Stimulated activated CD4-positive, alpha-beta T cell treated with anti-CD3 and anti-CD28 coated beads, Interleukin-12 subunit alpha, Interleukin-12 subunit beta, amount 100 ng/mL, for 4 hours (primary cell): Measurements from ENCODE around the gene PSAPL1.
"Not testable (repeated sequence)": the region's sequence is repeated elsewhere in the genome, so short reads cannot be mapped to it uniquely, and the experiment has no call there.

Experiments used
- DNase-seq: peaks from one replicate; pipeline ENCODE4 v3.0.0-alpha.2; 2020

PSAPL1 gene

DNA sequence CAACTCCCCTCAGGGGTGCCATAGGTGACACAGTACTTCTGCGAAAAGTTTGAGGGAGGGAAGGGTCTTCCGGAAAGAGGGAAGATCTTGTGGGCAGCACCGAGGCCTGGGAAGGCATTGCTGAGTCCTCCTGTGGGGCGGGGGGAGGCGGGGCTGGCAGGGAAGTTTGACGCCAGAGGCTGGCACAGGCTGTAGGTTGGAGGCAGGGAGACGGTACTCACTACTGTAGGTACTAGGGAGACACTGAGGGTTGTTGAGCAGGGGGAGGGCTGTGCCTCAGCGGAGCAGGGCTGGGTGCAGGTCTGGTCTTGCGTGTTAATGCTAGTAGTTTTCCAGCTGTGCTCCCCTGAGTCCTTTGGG is 23.3 kb upstream of the PSAPL1 start:
- no peak for DNase-seq

GRCh38 chr4:7457201-7458065 is 22.7 kb upstream of the PSAPL1 start:
- no peak for DNase-seq

DNA sequence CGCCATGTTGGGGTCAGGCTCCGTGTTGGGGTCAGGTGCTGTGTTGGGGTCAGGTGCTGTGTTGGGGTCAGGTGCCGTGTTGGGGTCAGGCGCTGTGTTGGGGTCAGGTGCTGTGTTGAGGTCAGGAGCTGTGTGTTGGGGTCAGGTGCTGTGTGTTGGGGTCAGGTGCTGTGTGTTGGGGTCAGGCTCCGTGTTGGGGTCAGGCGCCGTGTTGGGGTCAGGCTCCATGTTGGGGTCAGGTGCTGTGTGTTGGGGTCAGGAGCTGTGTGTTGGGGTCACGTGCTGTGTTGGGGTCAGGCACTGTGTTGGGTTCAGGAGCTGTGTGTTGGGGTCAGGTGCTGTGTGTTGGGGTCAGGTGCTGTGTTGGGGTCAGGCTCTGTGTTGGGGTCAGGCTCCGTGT is 18.1 kb upstream of the PSAPL1 start:
- not testable (repeated sequence) for DNase-seq

- no peak for DNase-seq
Measured at GRCh38 chr4:7451800-7452199, 17.1 kb upstream of the PSAPL1 start.

- no peak for DNase-seq
Measured at GRCh38 chr4:7451434-7451789, 16.7 kb upstream of the PSAPL1 start.

- DNase-seq: no peak
Measured at GRCh38 chr4:7450775-7451433, 16.2 kb upstream of the PSAPL1 start.

- DNase-seq: no peak
Measured at GRCh38 chr4:7448036-7448435, 13.3 kb upstream of the PSAPL1 start.

DNA sequence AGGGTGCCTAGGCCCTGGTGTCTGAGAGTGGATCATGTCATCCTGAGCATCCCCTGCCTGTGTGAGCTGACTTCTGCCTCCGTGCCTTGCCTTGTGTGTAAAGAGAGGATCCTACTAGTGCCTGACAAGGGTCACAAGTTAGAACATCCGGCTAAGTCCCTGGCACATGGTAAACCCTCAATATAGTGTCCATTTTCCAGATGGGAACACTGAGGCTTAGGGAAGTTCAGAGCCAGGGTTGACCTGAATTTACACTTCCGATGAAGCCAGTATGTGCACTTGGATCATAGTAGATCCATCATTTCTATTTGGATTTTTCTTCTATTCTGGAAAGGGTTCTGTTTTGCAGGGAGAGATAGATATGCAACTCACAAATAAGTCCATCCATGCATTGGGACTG is 12.5 kb upstream of the PSAPL1 start:
- no peak for DNase-seq

- no peak for DNase-seq
Measured at GRCh38 chr4:7444731-7445130, 10.0 kb upstream of the PSAPL1 start.

- no peak for DNase-seq
Measured at GRCh38 chr4:7444314-7444713, 9.6 kb upstream of the PSAPL1 start.

- DNase-seq: no peak
Measured at GRCh38 chr4:7442574-7443162, 7.9 kb upstream of the PSAPL1 start.

- DNase-seq: no peak
Measured at GRCh38 chr4:7441201-7441600, 6.5 kb upstream of the PSAPL1 start.

DNA sequence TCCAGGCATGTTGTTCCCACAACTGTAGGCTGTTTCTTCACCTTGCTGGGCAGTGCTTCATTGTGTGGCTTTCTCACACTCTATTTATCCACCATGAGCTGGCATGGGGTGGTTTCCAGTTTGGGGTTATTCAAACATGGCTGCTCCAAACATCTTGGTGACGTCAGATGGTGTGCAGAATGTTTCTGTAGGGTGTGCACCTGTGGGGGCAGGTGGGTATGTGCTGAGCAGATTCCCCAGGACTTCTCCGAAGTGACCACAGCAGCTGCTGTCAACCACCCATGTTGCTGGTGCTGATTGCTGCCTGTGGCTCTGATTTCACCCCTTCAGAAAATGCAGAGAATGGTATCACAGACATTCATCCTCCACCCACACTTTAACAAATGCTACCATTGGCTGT is 5.0 kb upstream of the PSAPL1 start:
- no peak for DNase-seq

GRCh38 chr4:7436256-7436655 is 1.5 kb upstream of the PSAPL1 start:
- DNase-seq: no peak

- DNase-seq: no peak
Measured at GRCh38 chr4:7435471-7436061, 836 bp upstream of the PSAPL1 start.

DNA sequence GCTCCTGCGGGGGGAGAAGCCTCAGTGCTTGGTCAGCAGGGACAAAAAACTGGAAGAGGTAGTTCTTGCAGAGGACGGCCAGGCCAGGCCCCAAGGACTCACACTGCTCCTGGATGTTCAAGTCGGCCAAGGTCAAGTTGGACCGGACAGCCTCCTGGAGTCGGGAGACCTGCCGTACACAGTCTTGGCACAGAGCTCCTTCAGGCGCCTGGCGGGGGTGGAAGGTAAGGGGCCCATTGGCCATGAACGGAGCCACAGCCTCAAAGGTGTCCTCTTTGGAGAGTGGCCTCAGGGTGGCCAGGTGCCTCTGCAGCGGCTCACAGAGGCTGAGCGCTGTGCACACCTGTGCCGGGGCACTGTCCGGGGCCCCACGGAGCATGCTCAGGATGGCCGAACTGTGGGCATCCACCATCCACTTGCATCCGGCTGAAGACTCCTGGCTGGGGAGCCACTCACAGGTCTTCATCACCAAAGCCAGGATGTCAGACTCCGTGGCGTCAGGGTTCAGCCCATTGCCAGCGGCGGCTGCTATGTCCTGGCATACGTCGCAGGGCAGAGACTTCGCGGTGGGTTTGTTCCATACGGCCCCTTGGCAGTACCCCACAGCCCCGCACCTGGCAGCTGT is 477 bp downstream of the PSAPL1 start:
- DNase-seq: no peak

- no peak for DNase-seq
Measured at GRCh38 chr4:7433376-7434140, 1.2 kb downstream of the PSAPL1 start.

GRCh38 chr4:7432531-7433375 is 2.0 kb downstream of the PSAPL1 start:
- DNase-seq: no peak

GRCh38 chr4:7431696-7432530 is 2.8 kb downstream of the PSAPL1 start:
- DNase-seq: no peak

DNA sequence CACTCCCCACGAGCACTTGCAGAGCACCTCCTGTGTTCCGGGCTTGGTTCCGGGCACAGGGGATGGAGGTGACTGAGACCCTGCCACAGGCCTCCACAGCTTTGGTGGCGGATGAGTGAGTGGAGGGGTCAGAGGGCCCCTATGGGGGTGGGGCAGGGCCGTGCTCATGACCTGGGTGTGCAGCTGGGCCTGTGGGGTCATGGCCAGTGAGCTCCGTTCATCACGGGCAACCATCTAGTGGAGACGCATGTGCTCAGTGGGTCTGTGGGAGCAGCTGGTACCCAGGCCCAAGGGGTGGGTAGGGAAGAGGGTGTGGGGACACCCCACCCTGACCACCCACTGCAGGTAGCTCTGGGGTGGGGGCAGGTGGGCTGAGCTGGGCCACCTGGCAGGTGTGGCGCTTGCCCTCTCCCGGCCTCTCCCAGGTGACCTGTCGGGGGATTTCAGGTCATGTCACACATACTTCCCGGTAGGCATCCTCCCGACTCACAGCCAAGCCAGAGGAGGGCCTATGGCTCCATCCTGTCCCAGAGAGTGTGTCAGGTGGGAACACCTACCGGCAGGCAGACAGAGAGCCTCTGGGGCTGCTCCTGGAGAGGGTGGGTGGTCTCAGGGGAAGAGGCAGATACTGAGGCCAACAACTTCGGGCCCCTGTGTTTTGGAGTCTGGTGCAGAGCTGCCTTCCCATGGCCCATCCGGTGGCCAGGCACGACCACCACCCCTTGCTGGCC is 3.6 kb downstream of the PSAPL1 start:
- no peak for DNase-seq
